ENCODE measurements around the gene CEND1. TPM values are rescaled to one million over a fixed set of nuclear protein-coding genes. Genes with fewer than 3 reads are reported as not detected.
A peak's percentile ranks its signal among the peaks of the same experiment; 100 is the strongest.

CEND1 gene
- total and polyA plus RNA-seq, 2 of the 13 experiments (the other 11 are each of a cell fraction or from before 2014, with no cell fraction given): not detected

DNA sequence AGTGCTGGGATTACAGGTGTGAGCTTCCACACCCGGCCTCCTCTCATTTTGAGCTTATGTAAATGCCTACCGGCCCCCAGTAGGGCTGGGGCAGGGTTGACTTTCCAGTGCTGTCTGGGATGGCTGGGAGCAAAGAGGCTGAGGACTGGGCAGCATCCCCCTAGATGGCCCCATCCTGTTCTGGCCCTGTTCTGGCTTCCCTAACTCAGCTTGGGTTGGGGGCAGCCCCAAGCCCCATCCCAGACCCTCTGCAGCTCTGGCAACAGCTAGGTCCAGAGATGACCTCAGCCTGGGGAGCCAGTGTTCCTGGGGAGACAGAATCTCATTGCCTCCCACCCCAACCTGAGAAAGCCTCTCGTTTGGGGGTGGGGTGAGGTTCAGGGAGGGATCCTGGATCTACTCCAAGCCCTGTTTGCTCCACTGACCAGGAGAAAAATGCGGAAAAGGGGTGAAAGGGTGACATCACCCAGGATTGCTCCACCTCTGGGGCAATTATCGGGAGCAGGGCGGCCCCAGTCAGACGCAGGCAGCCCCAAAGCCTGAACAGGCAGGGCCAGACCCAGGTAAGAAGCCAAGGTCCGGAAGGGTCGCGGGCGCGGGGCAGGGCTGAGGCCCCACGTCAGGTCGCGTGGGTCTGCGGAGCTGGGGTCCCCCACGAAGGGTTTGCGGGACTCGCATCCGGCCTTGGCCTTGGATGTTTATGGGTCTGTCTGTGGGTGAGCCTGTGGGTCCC lies 28.7 kb upstream of the CEND1 start, which contains the start of gene PNPLA2 (continued):
- TF ChIP-seq, protein P1, sequence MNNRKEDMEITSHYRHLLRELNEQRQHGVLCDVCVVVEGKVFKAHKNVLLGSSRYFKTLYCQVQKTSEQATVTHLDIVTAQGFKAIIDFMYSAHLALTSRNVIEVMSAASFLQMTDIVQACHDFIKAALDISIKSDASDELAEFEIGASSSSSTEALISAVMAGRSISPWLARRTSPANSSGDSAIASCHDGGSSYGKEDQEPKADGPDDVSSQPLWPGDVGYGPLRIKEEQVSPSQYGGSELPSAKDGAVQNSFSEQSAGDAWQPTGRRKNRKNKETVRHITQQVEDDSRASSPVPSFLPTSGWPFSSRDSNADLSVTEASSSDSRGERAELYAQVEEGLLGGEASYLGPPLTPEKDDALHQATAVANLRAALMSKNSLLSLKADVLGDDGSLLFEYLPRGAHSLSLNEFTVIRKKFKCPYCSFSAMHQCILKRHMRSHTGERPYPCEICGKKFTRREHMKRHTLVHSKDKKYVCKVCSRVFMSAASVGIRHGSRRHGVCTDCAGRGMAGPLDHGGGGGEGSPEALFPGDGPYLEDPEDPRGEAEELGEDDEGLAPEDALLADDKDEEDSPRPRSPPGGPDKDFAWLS (CRISPR knock-in tag; IDR thresholded peaks at IDR 0.05; ENCODE audit: borderline replicate concordance): no peak
- TF ChIP-seq ZNF589 (CRISPR knock-in tag; conservative IDR thresholded peaks at IDR 0.05): 0 out of 2 replicates have a peak, but pooled peaks have one; percentile 24
- TF ChIP-seq ZNF788 (CRISPR knock-in tag; IDR thresholded peaks at IDR 0.05; ENCODE audit: borderline replicate concordance): peak; percentile 60; the same call in 1 of the 2 replicates
- TF ChIP-seq ZNF225 (CRISPR knock-in tag; IDR thresholded peaks at IDR 0.05): 0 out of 2 replicates have a peak, but pooled peaks have one; percentile 10
- TF ChIP-seq, protein P2, sequence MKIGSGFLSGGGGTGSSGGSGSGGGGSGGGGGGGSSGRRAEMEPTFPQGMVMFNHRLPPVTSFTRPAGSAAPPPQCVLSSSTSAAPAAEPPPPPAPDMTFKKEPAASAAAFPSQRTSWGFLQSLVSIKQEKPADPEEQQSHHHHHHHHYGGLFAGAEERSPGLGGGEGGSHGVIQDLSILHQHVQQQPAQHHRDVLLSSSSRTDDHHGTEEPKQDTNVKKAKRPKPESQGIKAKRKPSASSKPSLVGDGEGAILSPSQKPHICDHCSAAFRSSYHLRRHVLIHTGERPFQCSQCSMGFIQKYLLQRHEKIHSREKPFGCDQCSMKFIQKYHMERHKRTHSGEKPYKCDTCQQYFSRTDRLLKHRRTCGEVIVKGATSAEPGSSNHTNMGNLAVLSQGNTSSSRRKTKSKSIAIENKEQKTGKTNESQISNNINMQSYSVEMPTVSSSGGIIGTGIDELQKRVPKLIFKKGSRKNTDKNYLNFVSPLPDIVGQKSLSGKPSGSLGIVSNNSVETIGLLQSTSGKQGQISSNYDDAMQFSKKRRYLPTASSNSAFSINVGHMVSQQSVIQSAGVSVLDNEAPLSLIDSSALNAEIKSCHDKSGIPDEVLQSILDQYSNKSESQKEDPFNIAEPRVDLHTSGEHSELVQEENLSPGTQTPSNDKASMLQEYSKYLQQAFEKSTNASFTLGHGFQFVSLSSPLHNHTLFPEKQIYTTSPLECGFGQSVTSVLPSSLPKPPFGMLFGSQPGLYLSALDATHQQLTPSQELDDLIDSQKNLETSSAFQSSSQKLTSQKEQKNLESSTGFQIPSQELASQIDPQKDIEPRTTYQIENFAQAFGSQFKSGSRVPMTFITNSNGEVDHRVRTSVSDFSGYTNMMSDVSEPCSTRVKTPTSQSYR (CRISPR knock-in tag; IDR thresholded peaks at IDR 0.05; ENCODE audit: borderline replicate concordance): peak; percentile 57; the same call in 1 of the 2 replicates
- no peak for TF ChIP-seq SOX6 (IDR thresholded peaks at IDR 0.05)
- TF ChIP-seq SOX6 (CRISPR knock-in tag; IDR thresholded peaks at IDR 0.05): 0 out of 2 replicates have a peak, but pooled peaks have one; percentile 18
- no peak for TF ChIP-seq ZNF83 (CRISPR knock-in tag; IDR thresholded peaks at IDR 0.05; ENCODE audit: borderline replicate concordance)
- TF ChIP-seq EED (CRISPR knock-in tag; IDR thresholded peaks at IDR 0.05): peak; percentile 56; the same call in 1 of the 2 replicates
- TF ChIP-seq, protein P3, sequence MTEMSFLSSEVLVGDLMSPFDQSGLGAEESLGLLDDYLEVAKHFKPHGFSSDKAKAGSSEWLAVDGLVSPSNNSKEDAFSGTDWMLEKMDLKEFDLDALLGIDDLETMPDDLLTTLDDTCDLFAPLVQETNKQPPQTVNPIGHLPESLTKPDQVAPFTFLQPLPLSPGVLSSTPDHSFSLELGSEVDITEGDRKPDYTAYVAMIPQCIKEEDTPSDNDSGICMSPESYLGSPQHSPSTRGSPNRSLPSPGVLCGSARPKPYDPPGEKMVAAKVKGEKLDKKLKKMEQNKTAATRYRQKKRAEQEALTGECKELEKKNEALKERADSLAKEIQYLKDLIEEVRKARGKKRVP (CRISPR knock-in tag; IDR thresholded peaks at IDR 0.05): peak in 1 of 2 experiments; percentile 76; a peak in 2 of 4 replicates
- TF ChIP-seq FOSL2 (CRISPR knock-in tag; IDR thresholded peaks at IDR 0.05): peak; percentile 64; the same call in 1 of the 2 replicates
- TF ChIP-seq TRIM24 (CRISPR knock-in tag; IDR thresholded peaks at IDR 0.05): peak; percentile 41; the same call in 1 of the 2 replicates
- TF ChIP-seq YEATS2 (CRISPR knock-in tag; IDR thresholded peaks at IDR 0.05; ENCODE audit: borderline replicate concordance): peak; percentile 29; the same call in 1 of the 2 replicates
- TF ChIP-seq LCORL (IDR thresholded peaks at IDR 0.05): no peak
- peak; percentile 85; the same call in 1 of the 2 replicates for TF ChIP-seq LCORL (CRISPR knock-in tag; IDR thresholded peaks at IDR 0.05)
- 0 out of 2 replicates have a peak, but pooled peaks have one; percentile 36 for TF ChIP-seq ZNF354B (CRISPR knock-in tag; IDR thresholded peaks at IDR 0.05)
- TF ChIP-seq RFX5 (IDR thresholded peaks at IDR 0.05; ENCODE audit: low read depth, low read length): no peak
- no peak for TF ChIP-seq ZNF619 (CRISPR knock-in tag; IDR thresholded peaks at IDR 0.05)
- TF ChIP-seq, protein P4, sequence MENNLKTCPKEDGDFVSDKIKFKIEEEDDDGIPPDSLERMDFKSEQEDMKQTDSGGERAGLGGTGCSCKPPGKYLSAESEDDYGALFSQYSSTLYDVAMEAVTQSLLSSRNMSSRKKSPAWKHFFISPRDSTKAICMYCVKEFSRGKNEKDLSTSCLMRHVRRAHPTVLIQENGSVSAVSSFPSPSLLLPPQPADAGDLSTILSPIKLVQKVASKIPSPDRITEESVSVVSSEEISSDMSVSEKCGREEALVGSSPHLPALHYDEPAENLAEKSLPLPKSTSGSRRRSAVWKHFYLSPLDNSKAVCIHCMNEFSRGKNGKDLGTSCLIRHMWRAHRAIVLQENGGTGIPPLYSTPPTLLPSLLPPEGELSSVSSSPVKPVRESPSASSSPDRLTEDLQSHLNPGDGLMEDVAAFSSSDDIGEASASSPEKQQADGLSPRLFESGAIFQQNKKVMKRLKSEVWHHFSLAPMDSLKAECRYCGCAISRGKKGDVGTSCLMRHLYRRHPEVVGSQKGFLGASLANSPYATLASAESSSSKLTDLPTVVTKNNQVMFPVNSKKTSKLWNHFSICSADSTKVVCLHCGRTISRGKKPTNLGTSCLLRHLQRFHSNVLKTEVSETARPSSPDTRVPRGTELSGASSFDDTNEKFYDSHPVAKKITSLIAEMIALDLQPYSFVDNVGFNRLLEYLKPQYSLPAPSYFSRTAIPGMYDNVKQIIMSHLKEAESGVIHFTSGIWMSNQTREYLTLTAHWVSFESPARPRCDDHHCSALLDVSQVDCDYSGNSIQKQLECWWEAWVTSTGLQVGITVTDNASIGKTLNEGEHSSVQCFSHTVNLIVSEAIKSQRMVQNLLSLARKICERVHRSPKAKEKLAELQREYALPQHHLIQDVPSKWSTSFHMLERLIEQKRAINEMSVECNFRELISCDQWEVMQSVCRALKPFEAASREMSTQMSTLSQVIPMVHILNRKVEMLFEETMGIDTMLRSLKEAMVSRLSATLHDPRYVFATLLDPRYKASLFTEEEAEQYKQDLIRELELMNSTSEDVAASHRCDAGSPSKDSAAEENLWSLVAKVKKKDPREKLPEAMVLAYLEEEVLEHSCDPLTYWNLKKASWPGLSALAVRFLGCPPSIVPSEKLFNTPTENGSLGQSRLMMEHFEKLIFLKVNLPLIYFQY (CRISPR knock-in tag; IDR thresholded peaks at IDR 0.05; ENCODE audit: borderline replicate concordance): 0 out of 2 replicates have a peak, but pooled peaks have one; percentile 10

Data from HepG2 (cell line).